ENCODE results near the gene SLC29A4.
"Not testable (repeated sequence)": the region's sequence is repeated elsewhere in the genome, so short reads cannot be mapped to it uniquely, and the experiment has no call there.

The SLC29A4 gene

GRCh38 chr7:5296611-5297226 lies 14.0 kb downstream of the SLC29A4 start:
- no peak for DNase-seq

- no peak for DNase-seq
Observed at GRCh38 chr7:5300366-5300765, 17.6 kb downstream of the SLC29A4 start.

GRCh38 chr7:5302577-5302976 lies 19.8 kb downstream of the SLC29A4 start:
- DNase-seq: no peak

- DNase-seq: no peak
Observed at GRCh38 chr7:5303061-5303460, 20.3 kb downstream of the SLC29A4 start.

GRCh38 chr7:5303591-5304505 lies 21.1 kb downstream of the SLC29A4 start:
- no peak for DNase-seq

- not testable (repeated sequence) for DNase-seq
Observed at GRCh38 chr7:5305050-5305449, 22.3 kb downstream of the SLC29A4 start.

GRCh38 chr7:5307221-5308142 lies 24.7 kb downstream of the SLC29A4 start:
- DNase-seq: not testable (repeated sequence)

GRCh38 chr7:5309146-5309545 lies 26.4 kb downstream of the SLC29A4 start:
- DNase-seq: no peak

- DNase-seq: no peak
Observed at GRCh38 chr7:5310822-5311405, 28.2 kb downstream of the SLC29A4 start.

GRCh38 chr7:5312276-5313070 lies 29.7 kb downstream of the SLC29A4 start:
- not testable (repeated sequence) for DNase-seq

GRCh38 chr7:5313076-5313885 lies 30.5 kb downstream of the SLC29A4 start:
- not testable (repeated sequence) for DNase-seq

- DNase-seq: no peak
Observed at GRCh38 chr7:5314864-5315263, 32.1 kb downstream of the SLC29A4 start.

GRCh38 chr7:5315761-5316160 lies 33.0 kb downstream of the SLC29A4 start:
- no peak for DNase-seq

GRCh38 chr7:5318613-5319012 lies 35.9 kb downstream of the SLC29A4 start:
- not testable (repeated sequence) for DNase-seq

- no peak for DNase-seq
Observed at GRCh38 chr7:5320391-5320790, 37.6 kb downstream of the SLC29A4 start.

- DNase-seq: no peak
Observed at GRCh38 chr7:5320802-5321396, 38.2 kb downstream of the SLC29A4 start.

- no peak for DNase-seq
Observed at GRCh38 chr7:5322621-5323410, 40.1 kb downstream of the SLC29A4 start.

GRCh38 chr7:5323800-5324781 lies 41.3 kb downstream of the SLC29A4 start:
- not testable (repeated sequence) for DNase-seq

Data from right hindlimb (tissue), 1 donor.